ENCODE results near the gene CCNB3.

DNA sequence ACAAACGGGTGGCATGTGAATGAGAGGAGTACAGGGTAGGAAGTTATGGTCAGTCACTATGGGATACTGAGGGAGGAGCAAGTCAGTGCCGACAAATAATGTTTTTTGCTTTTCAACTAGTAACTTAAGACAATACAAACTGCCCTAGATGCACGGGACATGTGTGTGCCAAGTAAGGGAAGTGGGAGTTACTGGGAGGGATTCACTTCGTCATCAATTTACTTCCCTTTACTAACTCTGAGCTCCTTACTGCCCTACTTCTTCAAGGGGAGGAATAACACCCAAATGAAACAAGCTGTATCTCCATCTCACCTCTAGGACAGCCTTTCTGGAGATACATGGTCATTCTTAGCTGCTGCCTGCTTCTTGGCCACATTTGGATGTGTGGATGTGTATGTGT is 168.4 kb downstream of the CCNB3 start:
- no peak for TF ChIP-seq CTCF (IDR thresholded peaks at IDR 0.05)
- TF ChIP-seq POLR2AphosphoS5 (IDR thresholded peaks at IDR 0.05; ENCODE audit: low read depth, low read length), result no peak
- no peak for TF ChIP-seq REST (IDR thresholded peaks at IDR 0.05; ENCODE audit: insufficient read depth in 1 of 2, low read depth in 2 of 2, low read length in 1 of 2)
- TF ChIP-seq SIN3A (IDR thresholded peaks at IDR 0.05; ENCODE audit: borderline replicate concordance, insufficient read depth, low read depth, low read length), result no peak

Data from Panc1 (cell line).